Calu3 (cell line): Measurements from ENCODE around the gene TMEM63B. TPM values are rescaled to one million over a fixed set of nuclear protein-coding genes. Genes with fewer than 3 reads are reported as not detected.

Experiments used
- BruUV-seq: library from RNA; stranded (reverse); fragments of 400-500 nt; replicated peaks from 2 replicates; lab custom pipeline; 2021; lab: Mats Ljungman, UMichigan
- CTCF ChIA-PET: fragments of 300-600 bp; sonication (Branson Sonifier 250); formaldehyde crosslinking; loops from one replicate; lab custom pipeline; 2022; ENCODE audit warnings: antibody characterized with exemption; lab: Charles Lee
- DNase-seq: peaks from one replicate; pipeline ENCODE4 v3.0.0; 2022
- H3K27ac Mint-ChIP-seq: one replicate; pipeline ENCODE4 v1.8.0; 2022; ENCODE audit warnings: mixed read lengths; ENCODE audit not compliant: unreplicated experiment
- H3K27me3 Mint-ChIP-seq: one replicate; pipeline ENCODE4 v1.8.0; 2022; ENCODE audit warnings: mixed read lengths; ENCODE audit not compliant: unreplicated experiment
- H3K36me3 Mint-ChIP-seq: one replicate; pipeline ENCODE4 v1.8.0; 2022; ENCODE audit warnings: mild to moderate bottlenecking, moderate library complexity, mixed read lengths; ENCODE audit not compliant: insufficient read depth, unreplicated experiment
- H3K4me1 Mint-ChIP-seq: one replicate; pipeline ENCODE4 v1.8.0; 2022; ENCODE audit warnings: mild to moderate bottlenecking, low read depth, mixed read lengths; ENCODE audit not compliant: unreplicated experiment
- H3K4me3 Mint-ChIP-seq: one replicate; pipeline ENCODE4 v1.8.0; 2022; ENCODE audit warnings: mild to moderate bottlenecking, low read depth, moderate library complexity, mixed read lengths; ENCODE audit not compliant: unreplicated experiment
- H3K9me3 Mint-ChIP-seq: one replicate; pipeline ENCODE4 v1.8.0; 2022; ENCODE audit warnings: low read depth, mixed read lengths; ENCODE audit not compliant: unreplicated experiment
- intact Hi-C: fragments of 100-400 bp; cut with micrococcal nuclease; formaldehyde crosslinking; loops from one replicate; pipeline ENCODE4 v1.10.0; 2022; ENCODE audit not compliant: unreplicated experiment
- total RNA-seq: library from RNA; stranded (reverse); gene quantifications from 2 replicates; pipeline ENCODE4 v1.2.3, GENCODE V29; 2022
- TF ChIP-seq, protein P1 (sequence below): fragments of 200-600 bp; IDR thresholded peaks from one replicate; pipeline ENCODE4 v1.8.0; 2022; ENCODE audit warnings: antibody characterized with exemption; ENCODE audit not compliant: unreplicated experiment

TMEM63B gene
- total RNA-seq, 1 experiment from 2014 or later, result 84.2 TPM

DNA sequence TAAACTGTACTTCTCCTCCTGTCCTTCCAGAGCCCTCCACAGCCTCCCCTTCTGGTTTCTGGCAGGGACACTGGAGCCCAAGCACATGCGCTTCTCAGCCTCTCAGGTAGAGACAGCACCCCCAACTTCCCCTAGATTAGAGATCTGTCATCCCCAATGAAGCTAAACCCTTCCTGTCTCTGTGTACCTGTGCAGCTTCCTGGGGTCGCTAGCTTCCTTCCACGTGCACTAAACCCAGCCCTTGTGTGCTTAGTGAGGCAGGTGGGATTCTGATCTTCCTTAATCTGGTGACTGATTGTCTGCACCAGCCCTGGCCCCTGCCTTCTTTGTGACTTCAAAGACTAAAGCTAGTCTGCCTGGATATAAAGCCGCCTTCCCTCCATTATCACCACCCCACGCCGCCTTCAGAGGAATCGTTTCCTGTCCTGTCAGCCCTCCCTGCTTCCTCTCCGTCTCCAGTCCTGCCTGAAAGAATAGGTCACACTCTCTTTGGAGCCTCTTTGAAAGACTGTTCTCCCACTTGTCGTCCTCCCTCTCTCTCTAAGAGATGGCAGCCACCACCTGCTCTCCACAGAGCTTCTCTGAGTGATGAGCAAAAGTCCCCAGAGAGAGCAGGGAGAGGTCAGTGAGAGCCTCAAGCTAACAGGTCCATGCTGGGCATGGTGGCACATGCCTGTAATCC lies 58.7 kb downstream of the TMEM63B start:
- no TSS peak for BruUV-seq
- Mint-ChIP-seq H3K36me3 (no peaks in the 10 kb centered on the region), H3K4me3 (no peak overlapping the region), H3K4me1 (peaks cover 17% of the 10 kb centered on the region), H3K27ac (no peak overlapping the region), H3K27me3 (peaks cover 26% of the 10 kb centered on the region), H3K9me3 (no peaks in the 10 kb centered on the region)
- CTCF ChIA-PET, result interaction anchor here (1.0 to 1.1 kb wide), 3 partner anchors 16 to 145 kb away, joined by 3 read pairs; no protein-coding TSS in a partner anchor
- TF ChIP-seq, protein P1, sequence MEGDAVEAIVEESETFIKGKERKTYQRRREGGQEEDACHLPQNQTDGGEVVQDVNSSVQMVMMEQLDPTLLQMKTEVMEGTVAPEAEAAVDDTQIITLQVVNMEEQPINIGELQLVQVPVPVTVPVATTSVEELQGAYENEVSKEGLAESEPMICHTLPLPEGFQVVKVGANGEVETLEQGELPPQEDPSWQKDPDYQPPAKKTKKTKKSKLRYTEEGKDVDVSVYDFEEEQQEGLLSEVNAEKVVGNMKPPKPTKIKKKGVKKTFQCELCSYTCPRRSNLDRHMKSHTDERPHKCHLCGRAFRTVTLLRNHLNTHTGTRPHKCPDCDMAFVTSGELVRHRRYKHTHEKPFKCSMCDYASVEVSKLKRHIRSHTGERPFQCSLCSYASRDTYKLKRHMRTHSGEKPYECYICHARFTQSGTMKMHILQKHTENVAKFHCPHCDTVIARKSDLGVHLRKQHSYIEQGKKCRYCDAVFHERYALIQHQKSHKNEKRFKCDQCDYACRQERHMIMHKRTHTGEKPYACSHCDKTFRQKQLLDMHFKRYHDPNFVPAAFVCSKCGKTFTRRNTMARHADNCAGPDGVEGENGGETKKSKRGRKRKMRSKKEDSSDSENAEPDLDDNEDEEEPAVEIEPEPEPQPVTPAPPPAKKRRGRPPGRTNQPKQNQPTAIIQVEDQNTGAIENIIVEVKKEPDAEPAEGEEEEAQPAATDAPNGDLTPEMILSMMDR, result no peak
- DNase-seq, result no peak
- intact Hi-C loops, result no loop called here

DNA sequence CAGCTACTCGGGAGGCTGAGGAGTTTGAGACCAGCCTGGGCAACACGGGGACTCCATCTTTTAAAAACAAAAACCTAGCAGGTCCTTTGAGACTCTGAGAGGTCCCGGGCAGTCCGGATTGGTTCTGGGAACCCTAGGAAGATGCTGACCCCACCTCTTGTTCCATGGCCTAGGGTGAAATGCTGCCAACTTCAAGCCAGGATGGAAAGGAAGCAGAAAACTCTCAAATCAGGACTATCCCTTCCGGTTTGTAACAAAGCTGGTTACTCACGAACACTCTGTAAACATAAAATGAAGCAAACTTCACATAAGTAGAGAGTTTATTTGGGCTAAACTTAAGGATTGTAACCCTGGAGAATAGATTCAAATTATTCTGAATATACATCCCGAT lies 59.3 kb downstream of the TMEM63B start:
- no peak overlapping the region for H3K27ac Mint-ChIP-seq
- CTCF ChIA-PET, result interaction anchor here (1.1 kb wide), 2 partner anchors 17 to 145 kb away, joined by 3 read pairs; no protein-coding TSS in a partner anchor
- no peak overlapping the region for H3K4me3 Mint-ChIP-seq
- H3K4me1 Mint-ChIP-seq, result peaks cover 17% of the 10 kb centered on the region
- TF ChIP-seq, protein P1, result no peak
- BruUV-seq, result no TSS peak
- no peak for DNase-seq
- no peaks in the 10 kb centered on the region for H3K9me3 Mint-ChIP-seq
- intact Hi-C loops, result no loop called here
- H3K27me3 Mint-ChIP-seq, result peaks cover 26% of the 10 kb centered on the region
- H3K36me3 Mint-ChIP-seq, result no peaks in the 10 kb centered on the region

DNA sequence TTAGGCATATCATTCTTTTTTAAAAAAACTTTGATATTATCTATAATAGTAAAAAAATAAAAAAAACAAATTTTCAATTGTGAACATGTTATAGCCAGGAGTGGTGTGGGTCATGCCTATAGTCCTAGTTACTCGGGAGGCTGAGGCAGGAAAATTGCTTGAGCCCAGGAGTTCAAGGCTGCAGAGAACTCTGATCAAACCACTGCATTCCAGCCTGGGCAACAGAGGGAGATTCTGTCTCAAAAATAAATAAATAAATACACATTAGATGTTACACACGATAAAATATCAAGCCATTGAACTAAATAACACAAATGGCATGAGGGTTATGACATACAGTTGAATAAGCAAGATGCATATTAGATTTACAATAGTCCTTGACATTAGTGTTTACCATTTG lies 61.5 kb downstream of the TMEM63B start:
- Mint-ChIP-seq H3K4me3 (no peak overlapping the region), H3K36me3 (no peaks in the 10 kb centered on the region), H3K9me3 (no peaks in the 10 kb centered on the region), H3K4me1 (peaks cover 26% of the 10 kb centered on the region), H3K27me3 (peaks cover 26% of the 10 kb centered on the region), H3K27ac (no peak overlapping the region)
- DNase-seq, result no peak
- intact Hi-C loops, result no loop called here
- CTCF ChIA-PET, result no interaction called here
- BruUV-seq, result no TSS peak
- TF ChIP-seq, protein P1, result no peak

DNA sequence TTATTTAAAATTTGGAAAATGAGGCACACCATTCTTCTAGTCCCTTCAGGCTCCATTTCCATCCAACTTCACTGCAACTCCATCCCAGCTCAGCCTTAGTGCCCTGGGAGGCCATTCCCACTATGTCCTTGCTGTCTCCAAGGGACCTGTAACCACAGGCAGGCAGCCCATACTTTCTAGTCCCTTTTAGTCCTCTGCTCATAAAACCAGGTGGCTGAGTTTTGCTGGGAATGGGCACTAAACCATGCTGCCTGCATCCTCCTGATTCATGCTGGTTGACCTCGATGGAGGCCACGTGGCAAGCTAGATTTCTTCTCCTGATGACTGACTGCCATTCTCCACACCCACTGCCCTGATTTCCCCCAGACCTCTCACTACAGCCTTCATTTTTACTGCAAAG lies 61.9 kb downstream of the TMEM63B start:
- CTCF ChIA-PET, result interaction anchor here (1.2 kb wide), 1 partner anchor 19 kb away, joined by 5 read pairs; no protein-coding TSS in a partner anchor
- Mint-ChIP-seq H3K36me3 (no peaks in the 10 kb centered on the region), H3K27me3 (peaks cover 31% of the 10 kb centered on the region), H3K27ac (no peak overlapping the region), H3K4me3 (no peak overlapping the region), H3K4me1 (peaks cover 26% of the 10 kb centered on the region), H3K9me3 (no peaks in the 10 kb centered on the region)
- intact Hi-C loops, result no loop called here
- DNase-seq, result no peak
- TF ChIP-seq, protein P1, result no peak
- no TSS peak for BruUV-seq
